SJCRH30 (cell line): ENCODE measurements around the gene WDR38. TPM values are rescaled to one million over a fixed set of nuclear protein-coding genes. Genes with fewer than 3 reads are reported as not detected.

Source experiments
- DNase-seq, 2 experiments: peaks; one replicate each; pipeline ENCODE4 v3.0.0-alpha.2; 2015 to 2020
- H3K27ac ChIP-seq: fragments of 250-450 bp; sonication (Bioruptor Pico); 2 replicates; pipeline ENCODE4 v1.5.1; 2020; ENCODE audit warnings: mild to moderate bottlenecking, moderate library complexity
- H3K27me3 ChIP-seq: fragments of 250-450 bp; sonication (Bioruptor Pico); 2 replicates; pipeline ENCODE4 v1.5.1; 2020; ENCODE audit warnings: mild to moderate bottlenecking, moderate library complexity
- H3K36me3 ChIP-seq: fragments of 250-450 bp; sonication (Bioruptor Pico); 2 replicates; pipeline ENCODE4 v1.5.1; 2020; ENCODE audit warnings: mild to moderate bottlenecking, moderate library complexity
- H3K4me1 ChIP-seq: fragments of 250-450 bp; sonication (Bioruptor Pico); 2 replicates; pipeline ENCODE4 v1.5.1; 2020; ENCODE audit warnings: mild to moderate bottlenecking, moderate library complexity
- H3K4me3 ChIP-seq: fragments of 250-450 bp; sonication (Bioruptor Pico); 2 replicates; pipeline ENCODE4 v1.5.1; 2020; ENCODE audit warnings: mild to moderate bottlenecking, moderate library complexity
- H3K9me3 ChIP-seq: fragments of 250-450 bp; sonication (Bioruptor Pico); replicated peaks from 2 replicates; pipeline ENCODE4 v1.5.1; 2020; ENCODE audit warnings: mild to moderate bottlenecking, moderate library complexity
- total RNA-seq: library from RNA; depleted of rRNA; stranded (reverse); fragments of >200 nt; shearing (Covaris generic); gene quantifications from 2 replicates; pipeline ENCODE4 v1.2.3, GENCODE V29; 2014

WDR38 gene
- total RNA-seq, 1 experiment from 2014 or later = not detected

DNA sequence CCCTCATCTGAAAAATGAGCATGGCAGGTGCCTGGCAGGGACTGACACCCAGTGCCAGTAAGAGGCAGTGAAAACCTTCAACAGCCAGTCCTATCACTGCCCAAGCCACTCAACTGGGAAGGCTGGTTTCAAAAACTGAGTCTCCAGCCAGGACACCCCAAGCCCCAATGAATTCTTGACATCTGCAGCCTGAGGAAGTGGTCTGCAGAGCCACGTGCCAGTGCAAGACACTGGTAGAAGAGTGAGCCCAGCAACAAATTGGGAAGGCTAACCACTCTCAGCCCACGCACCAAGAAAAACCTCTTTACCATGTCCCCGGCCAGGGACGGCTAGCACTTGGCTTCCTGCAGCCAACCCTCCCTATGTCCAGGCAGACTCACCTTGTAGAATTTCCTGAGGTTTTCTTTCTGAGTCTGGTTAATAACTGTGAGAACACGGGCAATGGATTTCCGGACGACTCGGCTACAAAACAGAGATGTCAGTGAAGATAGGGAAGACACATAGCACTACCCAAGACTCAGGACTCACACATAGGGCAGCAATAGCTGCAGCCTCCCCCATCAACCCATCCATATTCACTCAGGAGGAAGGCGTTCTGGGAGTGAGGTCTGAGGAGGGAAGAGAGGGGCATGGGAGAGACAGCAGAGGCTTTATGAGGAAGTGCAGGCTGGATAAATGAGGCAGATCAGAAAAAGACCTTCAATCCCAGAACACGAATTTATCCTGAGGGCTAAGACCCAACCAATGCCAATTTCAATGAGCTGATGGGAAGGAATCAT is 6.7 kb downstream of the WDR38 start:
- Histone ChIP-seq H3K4me1 (peaks cover 26% of the 10 kb centered on the region), H3K4me3 (peak overlapping the region; percentile 96), H3K36me3 (peaks cover 54% of the 10 kb centered on the region), H3K9me3 (no peaks in the 10 kb centered on the region), H3K27ac (no peak overlapping the region; the same call in 1 of the 2 replicates), H3K27me3 (no peaks in the 10 kb centered on the region)
- no peak for DNase-seq

DNA sequence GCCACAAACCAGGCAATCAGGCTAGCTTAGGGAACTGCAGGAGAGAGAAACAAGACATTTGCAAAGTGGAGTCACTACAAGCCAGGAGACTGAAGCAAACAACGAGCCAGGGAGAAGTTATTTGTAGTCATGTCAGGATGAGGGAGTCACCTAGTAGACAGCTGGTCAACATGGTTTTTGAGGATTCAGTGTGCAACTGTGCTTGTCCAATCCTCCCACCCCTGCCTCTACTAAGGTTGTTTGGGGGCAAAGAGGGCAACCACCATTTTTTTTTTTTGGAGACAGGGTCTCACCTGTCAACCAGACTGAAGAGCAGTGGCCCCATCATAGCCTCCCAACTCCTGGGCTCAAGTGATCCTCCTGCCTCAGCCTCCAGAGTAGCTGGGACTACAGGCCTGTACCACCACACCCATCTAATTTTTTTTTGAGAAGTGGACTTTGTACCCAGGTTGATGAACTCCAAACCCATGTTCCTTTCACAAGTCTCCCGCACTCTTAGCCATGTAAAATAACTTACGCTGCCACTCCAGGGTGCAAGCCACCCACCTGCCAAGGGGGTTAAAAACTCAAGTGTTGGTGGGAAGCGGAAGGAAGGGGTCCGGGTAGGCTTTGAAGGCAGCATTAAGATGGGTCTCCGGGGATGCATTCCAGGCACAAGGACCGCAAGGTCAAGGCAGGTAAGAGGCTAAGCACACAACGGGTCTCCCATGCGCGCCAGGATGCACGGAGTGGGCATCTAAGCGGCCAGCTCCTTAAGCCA is 7.5 kb downstream of the WDR38 start:
- Histone ChIP-seq H3K36me3 (peaks cover 54% of the 10 kb centered on the region), H3K27me3 (no peaks in the 10 kb centered on the region), H3K27ac (peak overlapping the region; percentile 96), H3K9me3 (no peaks in the 10 kb centered on the region), H3K4me1 (peaks cover 26% of the 10 kb centered on the region), H3K4me3 (peak overlapping the region; percentile 96)
- DNase-seq = no peak

GRCh38 chr9:124861342-124862229 is 8.3 kb downstream of the WDR38 start, which contains the start of the genes ARPC5L and RPL35:
Gene ARPC5L (plus strand): TSS chr9:124862130. CDS start chr9:124869291, 7,161 bp downstream.
Gene RPL35 (minus strand): TSS chr9:124861957. CDS start chr9:124861912, 45 bp downstream.
- Histone ChIP-seq H3K27me3 (no peaks in the 10 kb centered on the region), H3K27ac (peak within 1 kb of the TSS; percentile 96), H3K4me1 (peaks cover 26% of the 10 kb centered on the region), H3K36me3 (peaks cover 49% of the 10 kb centered on the region), H3K4me3 (peak within 1 kb of the TSS; percentile 96), H3K9me3 (no peaks in the 10 kb centered on the region)
- peak; percentile 97 to 98 for DNase-seq

GRCh38 chr9:124863371-124863871 is 10.2 kb downstream of the WDR38 start:
- no peaks in the 10 kb centered on the region for H3K27me3 ChIP-seq
- no peak for DNase-seq
- no peak overlapping the region for H3K27ac ChIP-seq
- H3K36me3 ChIP-seq = peaks cover 31% of the 10 kb centered on the region
- H3K4me3 ChIP-seq = no peak overlapping the region
- no peaks in the 10 kb centered on the region for H3K9me3 ChIP-seq
- H3K4me1 ChIP-seq = peaks cover 21% of the 10 kb centered on the region

- Histone ChIP-seq H3K9me3 (no peaks in the 10 kb centered on the region), H3K4me3 (peak overlapping the region; percentile 83), H3K27me3 (no peaks in the 10 kb centered on the region), H3K27ac (peak overlapping the region; percentile 74), H3K4me1 (peaks cover 5% of the 10 kb centered on the region), H3K36me3 (peaks cover 12% of the 10 kb centered on the region)
- peak; percentile 89 to 90 for DNase-seq
These were observed 15.5 kb downstream of the WDR38 start for GRCh38 chr9:124868511-124869465.

- H3K9me3 ChIP-seq = no peaks in the 10 kb centered on the region
- H3K27ac ChIP-seq = peak overlapping the region; percentile 74
- H3K27me3 ChIP-seq = no peaks in the 10 kb centered on the region
- peaks cover 5% of the 10 kb centered on the region for H3K4me1 ChIP-seq
- peak overlapping the region; percentile 83 for H3K4me3 ChIP-seq
- peaks cover 18% of the 10 kb centered on the region for H3K36me3 ChIP-seq
- DNase-seq = peak; percentile 47 to 53
These were observed 16.3 kb downstream of the WDR38 start for GRCh38 chr9:124869466-124869985.

- Histone ChIP-seq H3K27ac (peak overlapping the region; percentile 74; the same call in 1 of the 2 replicates), H3K27me3 (no peaks in the 10 kb centered on the region), H3K4me3 (peak overlapping the region; percentile 83), H3K9me3 (no peaks in the 10 kb centered on the region), H3K36me3 (peaks cover 23% of the 10 kb centered on the region), H3K4me1 (peaks cover 5% of the 10 kb centered on the region)
- peak in 1 of 2 experiments; percentile 28 for DNase-seq
These were observed 16.8 kb downstream of the WDR38 start for GRCh38 chr9:124869986-124870560.

DNA sequence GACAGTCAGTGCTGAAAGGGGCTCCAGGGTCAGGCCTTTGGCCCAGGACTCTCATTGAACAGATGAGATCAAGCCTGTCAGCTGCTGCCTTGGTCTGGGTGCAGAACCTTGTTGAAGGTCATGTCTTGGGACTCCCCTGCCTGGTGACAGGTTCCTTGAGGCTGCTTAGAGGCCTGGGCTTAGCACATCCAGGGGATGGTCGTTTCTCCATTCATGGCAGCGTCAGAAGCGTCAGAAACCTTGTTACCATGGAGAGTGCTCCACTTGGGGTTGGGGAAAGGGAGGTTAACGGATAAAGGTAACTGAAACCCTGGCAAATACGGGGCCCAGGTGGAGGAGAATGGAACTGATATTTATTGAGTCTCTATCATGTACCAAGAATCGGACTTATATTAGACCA is 17.5 kb downstream of the WDR38 start:
- H3K9me3 ChIP-seq = no peaks in the 10 kb centered on the region
- H3K36me3 ChIP-seq = peaks cover 30% of the 10 kb centered on the region
- no peaks in the 10 kb centered on the region for H3K27me3 ChIP-seq
- no peak for DNase-seq
- H3K4me1 ChIP-seq = peaks cover 5% of the 10 kb centered on the region
- no peak overlapping the region for H3K27ac ChIP-seq
- no peak overlapping the region; the same call in 1 of the 2 replicates for H3K4me3 ChIP-seq

GRCh38 chr9:124871156-124871561 is 17.9 kb downstream of the WDR38 start:
- H3K4me1 ChIP-seq = peaks cover 5% of the 10 kb centered on the region
- no peaks in the 10 kb centered on the region for H3K27me3 ChIP-seq
- no peak for DNase-seq
- H3K27ac ChIP-seq = no peak overlapping the region
- H3K4me3 ChIP-seq = no peak overlapping the region
- peaks cover 34% of the 10 kb centered on the region for H3K36me3 ChIP-seq
- H3K9me3 ChIP-seq = no peaks in the 10 kb centered on the region

DNA sequence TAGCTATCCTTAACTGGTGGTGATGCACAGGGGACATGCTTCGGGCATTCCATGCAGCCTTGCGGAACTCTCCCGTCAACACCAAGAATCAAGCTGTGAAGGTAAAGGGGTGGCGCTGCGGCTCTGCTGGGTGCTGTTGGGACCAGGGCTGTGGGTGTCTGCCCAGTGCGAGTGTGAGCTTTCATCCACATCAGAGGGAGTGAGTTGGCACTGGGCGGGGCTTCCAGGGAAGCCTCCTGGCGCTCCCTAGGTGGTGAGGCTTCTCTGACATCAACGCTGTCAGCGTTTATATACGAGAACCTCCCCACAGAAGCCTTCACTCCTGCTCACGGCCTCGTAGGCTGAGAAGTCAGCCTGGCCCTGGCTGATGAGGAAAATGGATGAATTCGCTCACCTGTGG is 20.4 kb downstream of the WDR38 start:
- Histone ChIP-seq H3K36me3 (peaks cover 56% of the 10 kb centered on the region), H3K27me3 (no peaks in the 10 kb centered on the region), H3K4me1 (peaks cover 5% of the 10 kb centered on the region), H3K4me3 (no peak overlapping the region), H3K27ac (no peak overlapping the region), H3K9me3 (no peaks in the 10 kb centered on the region)
- no peak for DNase-seq

DNA sequence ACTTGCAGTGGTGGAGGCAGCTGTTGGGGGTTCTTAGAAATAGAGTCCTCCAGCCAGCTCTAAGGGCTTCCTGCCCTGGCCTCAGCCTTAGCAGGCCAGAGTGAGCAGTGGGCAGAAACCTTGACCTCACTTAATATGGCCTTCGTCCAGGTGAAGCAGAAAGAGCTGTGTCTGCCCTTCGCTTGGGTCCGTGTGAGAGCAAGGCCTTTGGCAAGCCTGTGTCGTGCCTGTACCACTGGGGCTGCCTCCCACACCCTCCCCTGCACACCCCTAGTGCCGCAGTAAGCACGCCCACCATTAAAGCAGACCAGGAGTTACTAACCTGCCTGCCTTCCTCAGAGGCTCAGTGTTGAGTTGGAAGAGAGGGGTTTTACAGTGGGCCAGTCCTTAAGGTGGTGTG is 22.2 kb downstream of the WDR38 start:
- H3K4me3 ChIP-seq = no peak overlapping the region
- H3K27ac ChIP-seq = no peak overlapping the region
- H3K4me1 ChIP-seq = peaks cover 2% of the 10 kb centered on the region
- no peak for DNase-seq
- H3K9me3 ChIP-seq = no peaks in the 10 kb centered on the region
- no peaks in the 10 kb centered on the region for H3K27me3 ChIP-seq
- peaks cover 60% of the 10 kb centered on the region for H3K36me3 ChIP-seq

DNA sequence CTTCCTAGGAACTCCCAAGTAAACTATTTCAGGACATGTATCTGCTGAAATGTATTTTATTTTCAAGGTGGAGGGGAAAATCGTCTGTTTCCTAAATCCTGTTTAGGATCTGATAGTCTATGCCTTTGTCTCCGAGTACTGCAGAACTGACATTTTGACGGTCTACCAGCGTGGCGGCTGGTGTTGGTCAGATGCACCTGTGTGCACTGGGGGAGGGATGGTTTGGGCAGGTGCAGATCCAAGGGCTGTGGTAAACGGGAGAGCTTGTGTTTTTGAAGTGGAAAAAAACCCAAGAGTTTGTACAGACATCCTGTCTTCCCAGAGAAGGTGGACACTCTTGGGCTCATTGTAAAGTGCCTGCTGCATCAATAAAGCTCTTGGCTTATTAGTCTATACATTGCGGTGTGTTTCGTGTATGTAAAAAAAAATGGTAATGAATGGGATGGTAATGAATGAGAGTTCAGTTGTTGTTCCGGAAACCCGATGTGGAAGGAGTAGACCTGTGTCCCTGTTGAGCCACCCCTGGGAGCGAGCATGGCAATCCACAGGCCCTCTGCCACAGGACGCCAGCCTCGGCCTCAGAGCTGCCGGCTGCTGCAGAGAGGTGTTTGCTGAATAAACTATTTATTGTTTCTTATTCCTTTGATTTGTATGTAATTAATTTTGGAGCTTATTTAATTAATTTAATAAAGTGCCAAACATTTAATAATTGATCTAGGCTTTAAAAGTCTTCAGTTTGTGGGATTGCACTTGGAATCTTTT is 23.9 kb downstream of the WDR38 start:
- H3K27ac ChIP-seq = no peak overlapping the region
- H3K4me1 ChIP-seq = no peaks in the 10 kb centered on the region
- no peak overlapping the region for H3K4me3 ChIP-seq
- no peaks in the 10 kb centered on the region for H3K27me3 ChIP-seq
- no peak for DNase-seq
- H3K36me3 ChIP-seq = peaks cover 55% of the 10 kb centered on the region
- H3K9me3 ChIP-seq = no peaks in the 10 kb centered on the region
